Middle frontal gyrus (tissue), 1 donor: ENCODE results near the gene C3.
"Not testable (repeated sequence)": the region's sequence is repeated elsewhere in the genome, so short reads cannot be mapped to it uniquely, and the experiment has no call there.

Experiments used
- DNase-seq: peaks from one replicate; pipeline ENCODE4 v3.0.0-alpha.2; 2015; ENCODE audit warnings: low spot score; ENCODE audit errors: extremely low spot score

C3 gene

GRCh38 chr19:6720369-6721137 lies at the start of gene C3:
TSS of gene C3 (minus strand) at chr19:6720650. CDS start at chr19:6720589, 61 bp downstream.
- DNase-seq = no peak

GRCh38 chr19:6769006-6769619 lies 48.7 kb upstream of the C3 start:
- DNase-seq = no peak

GRCh38 chr19:6768236-6768785 lies 47.9 kb upstream of the C3 start:
- no peak for DNase-seq

- no peak for DNase-seq
These were observed 47.1 kb upstream of the C3 start, which contains the start of gene SH2D3A for GRCh38 chr19:6767357-6768235. TSS of gene SH2D3A (minus strand) at chr19:6767435. CDS start at chr19:6763748, 3,687 bp downstream.

GRCh38 chr19:6767081-6767356 lies 46.6 kb upstream of the C3 start:
- no peak for DNase-seq

- no peak for DNase-seq
These were observed 46.1 kb upstream of the C3 start for GRCh38 chr19:6766357-6767080.

GRCh38 chr19:6765738-6766356 lies 45.4 kb upstream of the C3 start:
- DNase-seq = no peak

- DNase-seq = not testable (repeated sequence)
These were observed 41.9 kb upstream of the C3 start for GRCh38 chr19:6762253-6762797.

- no peak for DNase-seq
These were observed 40.7 kb upstream of the C3 start for GRCh38 chr19:6761053-6761676.

GRCh38 chr19:6760606-6761005 lies 40.2 kb upstream of the C3 start:
- DNase-seq = no peak

GRCh38 chr19:6754653-6755463 lies 34.4 kb upstream of the C3 start:
- DNase-seq = no peak

GRCh38 chr19:6754136-6754535 lies 33.7 kb upstream of the C3 start:
- DNase-seq = no peak

GRCh38 chr19:6753178-6754031 lies 33.0 kb upstream of the C3 start:
- DNase-seq = no peak

GRCh38 chr19:6752256-6753177 lies 32.1 kb upstream of the C3 start:
- DNase-seq = no peak

GRCh38 chr19:6751189-6751588 lies 30.7 kb upstream of the C3 start:
- no peak for DNase-seq

GRCh38 chr19:6750062-6750461 lies 29.6 kb upstream of the C3 start:
- DNase-seq = no peak

- not testable (repeated sequence) for DNase-seq
These were observed 28.1 kb upstream of the C3 start for GRCh38 chr19:6748543-6748942.
